ENCODE measurements around the gene BOLL.
"Not testable (repeated sequence)": the region's sequence is repeated elsewhere in the genome, so short reads cannot be mapped to it uniquely, and the experiment has no call there.

The BOLL gene

GRCh38 chr2:197793456-197793855 lies 8.3 kb upstream of the BOLL start:
- no peak for DNase-seq

GRCh38 chr2:197786010-197786877 lies 1.1 kb upstream of the BOLL start:
- DNase-seq, result peak; percentile 56

DNA sequence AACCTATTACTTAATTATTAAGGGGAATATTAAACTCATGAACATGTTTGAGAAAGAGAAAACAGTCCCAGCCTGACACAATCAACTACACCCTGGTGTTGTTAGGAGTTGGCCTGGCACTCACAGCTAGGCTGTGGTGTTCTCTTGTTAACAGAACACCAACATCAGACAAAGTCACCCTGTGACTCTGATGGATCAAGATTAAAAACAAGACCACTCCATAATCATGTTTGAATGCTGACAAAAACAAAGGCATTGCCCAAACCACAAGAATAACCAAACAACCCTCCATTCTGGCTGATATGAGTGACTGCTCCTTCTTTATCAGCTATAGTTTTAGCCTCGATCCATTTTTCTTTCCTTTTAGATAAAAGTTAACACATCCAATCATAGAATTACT lies 3.0 kb downstream of the BOLL start:
- no peak for DNase-seq

DNA sequence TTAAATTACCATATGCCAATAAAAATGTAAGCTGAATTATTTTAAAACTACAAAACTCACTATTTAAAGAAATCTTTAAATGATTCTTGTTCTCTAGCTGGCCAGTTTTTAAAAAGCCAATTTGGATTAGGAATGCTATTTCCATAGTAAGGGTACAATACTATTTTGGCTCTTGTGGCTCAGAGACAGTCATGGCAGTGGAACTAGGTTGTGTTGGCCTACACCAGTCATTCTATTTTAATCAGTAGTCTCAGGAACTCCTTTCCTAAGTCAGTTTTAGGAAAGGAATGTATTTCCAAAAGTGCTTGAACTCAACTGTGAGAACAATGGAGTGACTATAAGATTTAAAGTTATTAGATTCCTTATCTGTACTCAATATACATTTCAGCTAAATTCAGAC lies 5.9 kb downstream of the BOLL start:
- no peak for DNase-seq

DNA sequence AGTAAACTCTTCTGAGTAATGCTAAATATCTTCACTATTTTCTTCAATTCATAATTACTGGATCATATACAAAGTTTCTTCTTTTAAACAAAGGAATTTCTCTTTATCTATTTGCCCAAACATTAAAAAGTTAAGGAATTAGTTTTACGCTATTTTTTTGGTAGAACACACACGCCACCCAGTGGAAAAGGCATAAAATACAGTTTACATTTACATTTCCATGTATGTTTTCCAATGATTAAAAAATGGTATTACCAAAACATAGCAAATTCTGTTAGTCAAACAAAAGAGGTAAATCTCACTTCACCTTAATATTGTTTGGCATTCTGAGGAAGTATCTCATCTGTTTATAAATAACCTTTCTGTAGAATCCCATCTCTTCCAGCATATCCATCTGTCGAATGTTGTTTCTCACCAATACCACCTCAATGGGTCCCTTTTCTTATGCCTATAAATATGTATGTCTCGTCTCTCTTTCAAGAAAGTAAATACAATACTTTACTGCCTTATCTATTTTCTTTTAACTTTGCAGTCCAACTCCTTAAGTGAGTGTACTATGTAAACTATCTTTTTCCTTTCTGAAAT lies 7.2 kb downstream of the BOLL start:
- DNase-seq, result no peak

- no peak for DNase-seq
These were observed 24.8 kb downstream of the BOLL start for GRCh38 chr2:197760293-197760657.

GRCh38 chr2:197759625-197760292 lies 25.4 kb downstream of the BOLL start:
- DNase-seq, result no peak

DNA sequence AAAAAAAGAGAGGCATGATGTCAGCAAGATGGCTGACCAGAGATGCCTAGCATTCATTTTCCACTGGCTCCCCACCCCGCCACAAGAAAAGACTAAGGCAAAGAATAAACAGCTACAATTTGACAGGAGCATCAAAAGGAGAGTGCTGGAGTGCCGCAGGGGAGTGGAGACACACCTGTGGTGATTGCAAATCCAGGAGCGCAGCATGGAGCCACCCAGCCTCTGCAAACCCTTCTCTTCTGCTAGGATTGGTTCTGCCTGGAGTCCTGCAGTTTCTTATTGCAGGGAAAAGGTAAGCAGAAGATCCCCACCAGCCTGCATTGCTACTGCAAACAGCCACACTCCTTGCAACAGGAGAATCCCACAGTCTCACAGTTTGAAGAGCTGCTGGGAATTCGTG lies 26.1 kb downstream of the BOLL start:
- DNase-seq, result no peak

- DNase-seq, result no peak
These were observed 44.9 kb downstream of the BOLL start for GRCh38 chr2:197740200-197740599.

- DNase-seq, result not testable (repeated sequence)
These were observed 56.3 kb downstream of the BOLL start for GRCh38 chr2:197728555-197729544.

DNA sequence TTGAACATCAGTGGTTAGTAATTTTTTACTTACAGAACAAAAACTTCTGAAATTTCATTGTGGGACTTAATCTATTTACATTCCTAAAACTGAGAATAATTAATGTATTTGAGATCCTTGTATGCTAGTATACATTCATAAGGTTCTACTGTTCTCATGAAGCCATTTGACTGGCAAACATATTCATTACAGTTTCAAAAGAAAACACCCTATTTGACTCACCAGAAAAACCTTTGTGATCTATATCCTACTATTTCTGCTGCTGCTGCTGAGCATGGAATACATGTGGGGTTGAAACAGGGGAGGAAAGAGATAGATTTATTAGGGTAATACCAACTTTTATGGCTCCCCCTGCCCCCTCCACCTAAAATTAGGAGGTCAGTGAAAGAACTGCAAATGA lies 58.1 kb downstream of the BOLL start:
- DNase-seq, result no peak

DNA sequence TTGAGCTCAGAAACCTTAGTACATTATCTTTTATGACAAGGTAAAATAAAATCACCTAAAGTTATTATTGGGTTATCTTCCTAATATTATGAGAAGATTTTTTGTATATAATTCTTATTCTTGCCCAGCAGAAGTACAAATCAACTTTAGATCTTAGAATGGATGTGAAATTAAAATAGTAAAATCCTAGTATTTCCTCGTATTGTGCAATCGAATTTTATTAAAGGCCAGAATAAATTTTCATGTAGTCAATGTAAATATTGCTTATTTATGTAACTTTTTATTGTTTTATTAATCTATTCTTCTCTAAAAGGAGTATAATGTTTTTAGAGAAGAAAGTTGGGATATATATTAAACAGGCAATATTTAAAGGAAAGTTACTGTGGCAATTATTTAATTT lies 67.3 kb downstream of the BOLL start:
- DNase-seq, result no peak

DNA sequence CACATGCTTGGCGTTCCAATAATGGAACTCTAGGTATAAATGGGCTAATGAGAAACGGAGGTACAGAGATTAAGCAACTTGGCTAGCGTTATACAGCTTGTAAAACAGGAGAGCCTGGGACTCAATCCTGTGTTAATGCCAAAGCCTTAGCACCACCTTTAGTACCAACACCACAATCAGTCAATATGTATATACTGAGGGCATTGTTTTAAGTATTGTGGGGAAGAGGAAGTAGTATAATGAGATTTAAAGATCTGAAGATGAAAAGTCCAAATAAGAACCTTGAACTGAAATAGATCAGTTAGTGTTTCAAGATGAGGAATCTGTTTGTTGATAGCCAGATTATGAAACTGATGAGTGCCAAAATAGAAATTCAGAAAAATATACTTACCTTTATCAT lies 71.8 kb downstream of the BOLL start:
- no peak for DNase-seq

- DNase-seq, result no peak
These were observed 73.5 kb downstream of the BOLL start for GRCh38 chr2:197711578-197711977.

- DNase-seq, result no peak
These were observed 74.6 kb downstream of the BOLL start for GRCh38 chr2:197710424-197711042.

- not testable (repeated sequence) for DNase-seq
These were observed 76.0 kb downstream of the BOLL start for GRCh38 chr2:197709140-197709539.

DNA sequence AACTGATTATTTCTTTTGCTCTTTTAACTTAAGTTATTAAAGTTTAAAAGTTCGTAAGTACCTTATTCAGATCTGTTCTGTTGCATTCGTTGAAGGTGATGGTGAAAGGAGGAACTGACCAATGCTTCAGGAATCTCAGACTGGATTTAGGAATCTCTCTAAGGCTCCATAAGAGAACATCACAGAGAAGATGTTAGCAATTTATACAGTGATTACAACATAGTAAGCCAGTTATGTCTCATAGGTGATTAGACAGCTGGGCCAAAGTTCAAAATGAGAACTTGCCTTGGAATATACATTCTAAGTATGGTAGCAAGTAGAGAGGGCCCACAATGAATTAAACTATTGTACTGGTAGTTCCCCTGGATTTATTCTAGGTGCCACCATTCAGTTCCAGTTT lies 76.8 kb downstream of the BOLL start:
- DNase-seq, result no peak

DNA sequence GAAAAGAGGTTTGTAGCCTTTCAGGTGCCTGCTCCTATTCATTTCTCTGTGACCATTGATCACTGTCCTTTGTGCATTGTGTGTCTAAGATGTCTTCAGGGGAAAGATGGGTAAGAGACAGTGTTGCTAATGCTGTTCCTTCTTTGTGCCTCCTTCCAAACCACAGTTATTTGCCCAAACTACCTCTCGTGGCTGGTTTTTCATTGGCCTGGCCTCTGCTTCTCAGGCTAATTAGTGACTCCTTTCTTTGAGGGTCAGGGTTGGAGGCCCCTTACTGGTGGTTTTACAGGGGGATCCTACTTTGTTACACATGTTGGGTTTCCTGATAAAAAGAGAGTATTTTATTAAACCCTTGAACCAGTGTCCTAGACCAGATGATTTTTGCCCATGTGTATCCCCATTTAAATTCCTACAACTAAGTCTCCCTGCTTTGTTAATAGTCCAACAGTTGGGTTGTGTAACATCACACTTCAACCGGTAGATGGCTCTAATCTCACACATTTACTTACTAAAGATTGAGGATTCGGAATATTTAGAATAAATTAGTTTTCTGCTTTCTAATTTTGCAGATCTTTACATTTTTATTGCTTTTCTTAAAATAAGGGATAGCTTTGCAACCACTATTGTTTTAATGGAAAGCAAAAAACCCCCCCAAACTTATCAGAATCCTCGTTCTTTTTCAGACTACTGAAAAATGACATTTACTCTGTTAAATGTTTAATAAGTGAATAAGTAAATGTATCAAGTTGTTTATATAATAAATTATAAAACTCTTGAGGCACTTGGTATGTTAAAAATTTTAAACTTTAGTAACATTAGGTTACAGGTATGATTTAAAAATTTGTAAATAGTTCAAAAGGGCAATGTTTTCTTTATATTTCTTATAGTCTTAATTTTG lies 77.6 kb downstream of the BOLL start:
- DNase-seq, result no peak

- no peak for DNase-seq
These were observed 78.3 kb downstream of the BOLL start for GRCh38 chr2:197706839-197707207.

DNA sequence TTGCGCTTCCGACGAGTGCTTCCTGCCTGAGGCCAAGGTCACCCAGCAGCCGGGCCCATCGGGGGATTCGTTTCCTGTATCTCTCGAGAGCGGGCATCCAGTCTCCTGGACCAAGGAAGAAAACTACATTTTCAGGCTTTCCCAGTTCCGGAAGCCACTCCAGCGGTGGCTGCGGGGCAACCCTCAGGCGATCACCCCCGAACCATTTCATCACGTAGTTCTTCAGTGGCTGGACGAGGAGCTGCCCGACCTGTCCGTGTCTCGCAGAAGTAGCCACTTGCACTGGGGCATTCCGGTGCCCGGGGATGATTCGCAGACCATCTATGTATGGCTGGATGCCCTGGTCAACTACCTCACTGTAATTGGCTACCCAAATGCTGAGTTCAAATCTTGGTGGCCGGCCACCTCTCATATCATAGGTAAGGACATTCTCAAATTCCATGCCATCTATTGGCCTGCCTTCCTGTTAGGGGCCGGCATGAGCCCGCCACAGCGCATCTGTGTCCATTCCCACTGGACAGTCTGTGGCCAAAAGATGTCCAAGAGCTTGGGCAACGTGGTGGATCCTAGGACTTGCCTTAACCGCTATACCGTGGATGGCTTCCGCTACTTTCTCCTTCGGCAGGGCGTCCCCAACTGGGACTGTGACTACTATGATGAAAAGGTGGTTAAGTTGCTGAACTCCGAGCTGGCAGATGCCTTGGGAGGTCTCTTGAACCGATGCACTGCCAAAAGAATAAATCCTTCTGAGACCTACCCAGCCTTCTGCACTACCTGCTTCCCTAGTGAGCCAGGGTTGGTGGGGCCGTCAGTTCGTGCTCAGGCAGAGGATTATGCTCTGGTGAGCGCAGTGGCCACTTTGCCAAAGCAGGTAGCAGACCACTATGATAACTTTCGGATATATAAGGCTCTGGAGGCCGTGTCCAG lies 78.9 kb downstream of the BOLL start:
- DNase-seq, result peak; percentile 18
